NCI-H1436 treated with DMSO at 0.1 percent for 48 hours (cell line): Measurements from ENCODE around the gene UBE4B.
"Not testable (repeated sequence)": the region's sequence is repeated elsewhere in the genome, so short reads cannot be mapped to it uniquely, and the experiment has no call there.

Source experiments
- DNase-seq: peaks from one replicate; lab custom pipeline; 2025; lab: John Stamatoyannopoulos, UW

Gene UBE4B

GRCh38 chr1:10210841-10211804, 178.4 kb downstream of the UBE4B start:
- DNase-seq = no peak

- no peak for DNase-seq
Observed at GRCh38 chr1:10211805-10212410, 179.2 kb downstream of the UBE4B start.

- DNase-seq = no peak
Observed at GRCh38 chr1:10212476-10212875, 179.7 kb downstream of the UBE4B start.

- DNase-seq = no peak
Observed at GRCh38 chr1:10213186-10213705, 180.5 kb downstream of the UBE4B start.

GRCh38 chr1:10216090-10216749, 183.5 kb downstream of the UBE4B start:
- no peak for DNase-seq

- DNase-seq = no peak
Observed at GRCh38 chr1:10217748-10218441, 185.1 kb downstream of the UBE4B start.

- DNase-seq = no peak
Observed at GRCh38 chr1:10220200-10220599, 187.4 kb downstream of the UBE4B start.

GRCh38 chr1:10220657-10221056, 187.9 kb downstream of the UBE4B start:
- not testable (repeated sequence) for DNase-seq

GRCh38 chr1:10225573-10225972, 192.8 kb downstream of the UBE4B start:
- no peak for DNase-seq

GRCh38 chr1:10228528-10228927, 195.8 kb downstream of the UBE4B start:
- DNase-seq = no peak

- no peak for DNase-seq
Observed at GRCh38 chr1:10229903-10230302, 197.1 kb downstream of the UBE4B start.
